Measurements from ENCODE around the gene LRMDA.
"Not testable (repeated sequence)": the region's sequence is repeated elsewhere in the genome, so short reads cannot be mapped to it uniquely, and the experiment has no call there.

Gene LRMDA

GRCh38 chr10:75588031-75588430 lies 156.6 kb downstream of the LRMDA start:
- DNase-seq (ENCODE audit: low read depth in 2 of 2), result no peak

GRCh38 chr10:75589895-75590654 lies 158.7 kb downstream of the LRMDA start:
- DNase-seq (ENCODE audit: low read depth in 2 of 2), result no peak

GRCh38 chr10:75592151-75592787 lies 160.8 kb downstream of the LRMDA start:
- DNase-seq (ENCODE audit: low read depth in 2 of 2), result no peak

DNA sequence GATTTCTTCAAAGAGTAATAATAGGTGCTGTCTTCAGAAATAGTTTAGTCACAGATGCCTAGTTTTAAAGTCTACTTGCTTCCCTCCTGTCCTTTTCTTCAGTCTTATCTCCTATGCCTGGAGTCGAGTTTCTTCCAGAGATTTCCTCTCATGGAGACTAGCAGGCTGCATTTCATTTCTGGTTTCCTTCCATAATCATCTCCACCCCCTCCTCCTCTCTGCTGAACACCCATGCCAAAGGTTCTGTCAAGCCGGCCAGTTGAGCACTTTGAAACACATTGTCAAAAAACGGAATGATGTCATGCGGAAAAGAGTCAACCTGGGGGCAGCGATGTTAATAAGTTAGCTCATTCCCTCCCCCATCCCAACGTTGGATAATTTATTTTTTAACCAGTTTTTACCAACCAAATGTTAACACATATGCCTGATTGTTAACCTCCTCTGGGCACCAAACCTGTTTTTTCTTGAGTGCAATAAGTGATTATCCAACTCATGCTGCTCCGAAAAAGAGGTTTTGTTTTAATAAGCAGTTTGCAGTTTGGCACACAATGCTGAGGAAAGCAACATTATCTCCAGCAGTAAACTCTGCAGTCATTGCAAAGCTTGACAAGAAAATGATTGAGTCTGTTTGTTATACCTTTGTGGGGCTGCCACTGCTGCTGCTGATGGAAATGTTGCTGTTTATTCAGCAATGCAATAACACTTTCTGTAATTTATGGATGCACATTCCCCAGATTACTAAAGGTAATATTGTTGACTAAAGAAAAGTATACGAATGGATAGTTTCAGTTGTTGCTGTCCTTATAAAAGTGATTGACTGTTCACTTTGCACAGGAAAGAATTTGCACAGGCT lies 161.6 kb downstream of the LRMDA start:
- no peak for DNase-seq (ENCODE audit: low read depth in 2 of 2)

DNA sequence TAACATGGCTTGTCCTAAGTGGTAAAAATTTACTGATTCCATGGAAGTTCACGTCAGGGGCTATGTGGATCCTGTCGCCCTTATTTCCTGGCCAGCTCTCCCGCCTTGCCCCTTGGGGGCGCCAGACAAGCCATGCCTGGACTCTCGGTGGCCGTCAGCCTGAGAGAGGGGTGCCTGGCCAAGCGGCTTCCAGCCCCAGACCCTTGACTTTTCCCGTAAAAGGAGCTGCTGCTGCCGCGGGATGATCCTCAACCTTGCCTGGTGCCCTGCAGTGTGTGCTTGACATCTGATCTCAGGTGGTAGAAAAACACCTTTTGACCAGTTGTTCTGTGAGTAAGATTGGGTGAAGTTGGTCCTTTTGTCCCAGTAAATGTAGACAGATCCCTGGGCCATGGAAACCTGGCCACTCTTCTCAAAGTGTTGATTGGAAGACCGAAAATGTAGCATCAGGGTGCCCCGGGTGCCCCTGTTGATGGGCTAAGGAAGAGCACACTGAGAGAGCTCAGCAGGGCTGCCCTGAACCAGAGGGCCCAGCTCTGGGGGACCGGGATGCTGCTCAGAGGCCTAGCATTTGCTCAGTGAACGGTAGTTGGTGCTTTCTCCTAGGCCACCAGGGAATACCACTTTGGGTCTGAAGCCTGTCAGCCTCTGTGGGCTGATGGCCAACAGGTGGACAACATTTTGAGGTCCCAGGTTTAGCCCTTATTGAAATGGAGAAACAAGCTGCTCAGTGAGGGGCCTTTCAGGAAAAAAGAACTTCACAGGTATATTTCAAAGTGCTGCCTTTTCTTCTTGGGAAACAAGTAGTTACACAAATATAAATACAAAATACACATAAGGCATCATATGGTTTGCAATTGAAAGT lies 162.5 kb downstream of the LRMDA start:
- DNase-seq (ENCODE audit: low read depth in 2 of 2), result no peak

DNA sequence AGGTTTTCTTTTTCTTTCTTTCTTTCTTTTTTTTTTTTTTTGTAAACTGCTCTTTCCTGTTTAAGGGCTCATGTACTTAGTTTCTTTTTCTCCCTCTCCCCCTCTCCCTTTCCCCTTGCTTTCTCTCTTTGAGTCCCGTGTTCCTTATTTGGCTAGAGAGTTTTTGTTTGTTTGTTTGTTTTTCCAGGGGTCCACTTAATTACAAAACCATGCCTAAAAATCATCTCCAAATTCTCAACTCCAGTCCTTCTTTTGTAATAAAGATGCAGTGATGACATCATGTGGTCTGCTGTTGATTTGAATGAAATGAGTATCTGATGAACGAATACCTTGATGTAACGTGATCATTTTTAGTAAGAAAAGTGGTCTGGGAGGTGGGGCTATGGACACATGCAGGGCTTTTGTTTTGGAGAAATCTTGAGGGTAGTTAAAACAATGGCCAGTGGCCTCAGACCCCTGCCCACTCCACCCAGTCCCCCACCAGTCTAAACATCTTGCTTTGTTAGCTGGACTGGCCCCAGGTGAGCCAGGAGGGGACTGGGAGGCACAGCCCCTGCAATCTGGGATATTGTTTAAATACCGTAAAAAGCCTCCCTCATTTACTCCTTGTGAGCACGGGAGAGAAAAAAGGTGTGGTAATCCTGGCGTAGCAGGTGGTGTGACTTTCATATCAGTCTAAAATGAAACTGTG lies 165.7 kb downstream of the LRMDA start:
- DNase-seq (ENCODE audit: low read depth in 2 of 2), result no peak

GRCh38 chr10:75597773-75598440 lies 166.5 kb downstream of the LRMDA start:
- DNase-seq (ENCODE audit: low read depth in 2 of 2), result no peak

GRCh38 chr10:75598998-75599397 lies 167.6 kb downstream of the LRMDA start:
- DNase-seq (ENCODE audit: low read depth in 2 of 2), result no peak

- DNase-seq (ENCODE audit: low read depth in 2 of 2), result no peak
Observed at GRCh38 chr10:75599875-75600648, 168.6 kb downstream of the LRMDA start.

DNA sequence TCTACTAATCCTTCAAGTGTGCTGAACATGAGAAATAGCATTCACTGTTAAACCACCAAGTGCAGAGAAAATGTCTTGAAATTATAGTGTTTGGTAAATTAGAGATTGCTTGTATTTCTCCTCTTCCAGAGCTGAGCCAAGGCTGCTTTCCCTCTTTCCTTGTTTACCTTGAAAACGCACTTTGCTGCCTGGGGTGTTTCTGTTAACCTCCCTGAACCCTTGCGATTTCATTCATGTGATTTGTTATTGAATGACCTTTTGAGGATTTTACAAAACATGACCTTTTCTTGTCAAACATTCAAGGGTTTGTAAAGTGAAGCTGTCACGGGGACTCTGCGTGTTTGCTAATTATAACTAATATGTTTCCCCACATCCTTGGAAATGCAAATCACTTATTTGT lies 169.4 kb downstream of the LRMDA start:
- no peak for DNase-seq (ENCODE audit: low read depth in 2 of 2)

DNA sequence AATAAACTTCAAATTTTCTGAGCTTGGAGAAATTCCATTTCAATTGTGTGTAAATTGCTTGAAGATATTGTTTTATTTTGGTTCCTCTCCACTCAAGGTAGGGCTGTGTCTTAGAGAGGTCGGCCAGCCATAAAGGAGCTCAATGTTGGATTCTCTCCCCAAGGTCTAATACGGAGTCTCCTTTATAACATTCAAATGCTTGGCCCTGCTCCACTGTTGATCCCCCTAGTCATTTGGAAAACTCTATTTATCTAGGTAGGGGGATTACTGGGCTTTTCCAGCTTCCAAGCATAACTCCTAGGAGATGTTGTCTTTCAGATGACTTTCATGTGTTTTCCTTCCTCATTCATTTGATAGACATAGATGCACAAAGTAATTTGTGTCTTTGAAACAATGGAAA lies 170.9 kb downstream of the LRMDA start:
- no peak for DNase-seq (ENCODE audit: low read depth in 2 of 2)

- DNase-seq (ENCODE audit: low read depth in 2 of 2), result no peak
Observed at GRCh38 chr10:75605096-75605495, 173.7 kb downstream of the LRMDA start.

GRCh38 chr10:75605795-75606194 lies 174.4 kb downstream of the LRMDA start:
- DNase-seq (ENCODE audit: low read depth in 2 of 2), result not testable (repeated sequence)

GRCh38 chr10:75606203-75606779 lies 174.9 kb downstream of the LRMDA start:
- DNase-seq (ENCODE audit: low read depth in 2 of 2), result no peak

- no peak for DNase-seq (ENCODE audit: low read depth in 2 of 2)
Observed at GRCh38 chr10:75607576-75607975, 176.2 kb downstream of the LRMDA start.

GRCh38 chr10:75610183-75610582 lies 178.8 kb downstream of the LRMDA start:
- DNase-seq (ENCODE audit: low read depth in 2 of 2), result no peak

GRCh38 chr10:75611172-75611992 lies 180.0 kb downstream of the LRMDA start:
- no peak for DNase-seq (ENCODE audit: low read depth in 2 of 2)

DNA sequence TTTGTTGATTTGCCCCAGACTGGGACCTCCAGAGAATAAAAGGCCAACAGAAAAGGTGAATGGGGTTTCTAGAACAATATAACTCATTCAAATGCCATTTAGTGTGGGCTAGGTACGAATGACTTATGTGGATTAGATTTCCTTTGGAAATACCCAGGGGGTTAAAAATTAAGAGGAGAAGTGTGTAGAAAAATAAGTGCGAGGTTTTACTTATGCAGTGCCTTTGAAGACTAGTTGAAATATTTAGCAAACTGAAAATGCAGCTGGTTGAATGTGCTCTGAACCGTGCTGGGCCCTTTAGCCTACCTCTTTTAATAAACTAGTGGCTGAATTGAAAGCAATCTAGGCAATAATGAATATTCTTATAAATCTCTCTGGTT lies 180.6 kb downstream of the LRMDA start:
- DNase-seq (ENCODE audit: low read depth in 2 of 2), result no peak

All from fibroblast of skin of left quadriceps (primary cell).